ENCODE measurements around the gene MOSMO.

DNA sequence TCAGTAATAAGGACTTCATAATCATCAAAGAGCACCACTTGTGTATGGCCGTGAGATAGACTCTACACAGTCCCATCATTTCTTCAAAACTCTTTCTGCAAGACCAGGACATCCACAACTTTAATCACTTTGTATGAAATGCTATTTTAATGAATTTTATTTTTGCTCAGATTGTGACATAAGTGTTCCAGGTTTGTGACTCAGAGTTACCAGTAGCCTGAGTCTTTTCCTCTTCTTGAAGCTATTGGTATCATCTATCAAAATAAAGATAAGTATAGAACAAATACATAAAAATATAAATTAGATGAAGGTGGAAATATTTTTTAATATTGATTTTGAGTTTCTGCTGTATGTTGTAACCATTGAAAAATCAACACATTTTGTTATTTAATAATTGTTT, 67.9 kb downstream of the MOSMO start:
- TF ChIP-seq YY1 (IDR thresholded peaks at IDR 0.05; ENCODE audit: insufficient read depth, insufficient read length) (no peak), ZNF274 (IDR thresholded peaks at IDR 0.05; ENCODE audit: low read depth, low read length) (no peak)
